GM19468 (cell line): ENCODE measurements around the gene AKTIP.
A peak's percentile ranks its signal among the peaks of the same experiment; 100 is the strongest.

Experiments used
- ATAC-seq: cut with Tn5 transposase; IDR thresholded peaks from one replicate; pipeline ENCODE4 v1.9.1; 2021; ENCODE audit warnings: mild to moderate bottlenecking, moderate library complexity, moderate number of reproducible peaks; ENCODE audit not compliant: unreplicated experiment; ENCODE audit errors: extremely low read depth

Gene AKTIP

GRCh38 chr16:53486230-53486629, 16.8 kb downstream of the AKTIP start:
- ATAC-seq, result no peak

- no peak for ATAC-seq
These were observed 18.5 kb downstream of the AKTIP start for GRCh38 chr16:53484542-53484941.

- ATAC-seq, result no peak
These were observed 20.9 kb downstream of the AKTIP start for GRCh38 chr16:53482123-53482522.

GRCh38 chr16:53480394-53480793, 22.6 kb downstream of the AKTIP start:
- ATAC-seq, result no peak

- ATAC-seq, result no peak
These were observed 24.0 kb downstream of the AKTIP start for GRCh38 chr16:53478965-53479364.

GRCh38 chr16:53476867-53477266, 26.1 kb downstream of the AKTIP start:
- no peak for ATAC-seq

- ATAC-seq, result no peak
These were observed 37.3 kb downstream of the AKTIP start for GRCh38 chr16:53465606-53466280.

- ATAC-seq, result no peak
These were observed 44.4 kb downstream of the AKTIP start for GRCh38 chr16:53458635-53459034.

- ATAC-seq, result peak; percentile 99
These were observed 45.3 kb downstream of the AKTIP start for GRCh38 chr16:53457670-53458069.

- no peak for ATAC-seq
These were observed 46.4 kb downstream of the AKTIP start for GRCh38 chr16:53456625-53457024.

GRCh38 chr16:53453928-53454327, 49.1 kb downstream of the AKTIP start:
- no peak for ATAC-seq

GRCh38 chr16:53449816-53450517, 53.0 kb downstream of the AKTIP start:
- ATAC-seq, result no peak

- ATAC-seq, result no peak
These were observed 56.9 kb downstream of the AKTIP start for GRCh38 chr16:53446090-53446489.

GRCh38 chr16:53445534-53445933, 57.5 kb downstream of the AKTIP start:
- no peak for ATAC-seq
